ENCODE measurements around the gene CENPM.

Gene CENPM

GRCh38 chr22:41913842-41914534, 33.0 kb downstream of the CENPM start:
- no peaks in the 10 kb centered on the region for H3K79me1 ChIP-seq (replicated peaks; ENCODE audit: low read length, poor library complexity, severe bottlenecking)
- H3K4me3 ChIP-seq (ENCODE audit: insufficient read depth in 1 of 2, low read depth in 1 of 2, low read length in 2 of 2): no peak overlapping the region
- H3K14ac ChIP-seq (ENCODE audit: low read length in 2 of 2): no peak overlapping the region
- H3K23ac ChIP-seq (ENCODE audit: low read length in 2 of 2): peak overlapping the region in 1 of 2 experiments; percentile 36
- H4K91ac ChIP-seq (ENCODE audit: low read length): peak overlapping the region; percentile 32
- no peak overlapping the region for H3K4ac ChIP-seq (ENCODE audit: low read depth in 1 of 2, low read length in 2 of 2)
- no peak overlapping the region for H2AFZ ChIP-seq (ENCODE audit: low read depth, low read length)
- no peak overlapping the region for H3K18ac ChIP-seq (ENCODE audit: low read depth in 1 of 2, low read length in 2 of 2)
- no peak for DNase-seq
- H3K4me1 ChIP-seq (ENCODE audit: control insufficient read depth, insufficient read depth, low read depth, low read length): peaks cover 50% of the 10 kb centered on the region
- no peak overlapping the region for H2BK15ac ChIP-seq (ENCODE audit: low read depth, poor library complexity, severe bottlenecking)
- no peak overlapping the region for H3K9ac ChIP-seq (ENCODE audit: low read length)
- no peaks in the 10 kb centered on the region for H3K9me3 ChIP-seq (ENCODE audit: control insufficient read depth, low read length)
- H2AK5ac ChIP-seq (ENCODE audit: low read length, severe bottlenecking): no peak overlapping the region
- H2BK12ac ChIP-seq (ENCODE audit: low read length in 2 of 2): no peak overlapping the region
- WGBS: 2% methylated on average over 53 of the region's 79 CpGs
- no peak overlapping the region for H3K27ac ChIP-seq (ENCODE audit: low read length, poor library complexity, severe bottlenecking)
- H4K8ac ChIP-seq (ENCODE audit: low read length): no peak overlapping the region
- H2BK5ac ChIP-seq (ENCODE audit: low read depth, low read length, poor library complexity, severe bottlenecking): no peak overlapping the region
- peaks cover 57 to 79% of the 10 kb centered on the region in 2 experiments for H3K27me3 ChIP-seq (ENCODE audit: control insufficient read depth in 1 of 2, insufficient read depth in 1 of 2, low read length in 2 of 2)
- H3K36me3 ChIP-seq (ENCODE audit: control insufficient read depth in 1 of 2, insufficient read depth in 2 of 2, low read depth in 1 of 2, low read length in 2 of 2): peaks cover 0 to 2% of the 10 kb centered on the region in 2 experiments
- H3K4me2 ChIP-seq (ENCODE audit: low read length, poor library complexity, severe bottlenecking): no peak overlapping the region
- no peak overlapping the region for H2BK120ac ChIP-seq (ENCODE audit: low read depth, low read length)

GRCh38 chr22:41913040-41913719, 33.8 kb downstream of the CENPM start:
- Histone ChIP-seq H3K9me3 (ENCODE audit: control insufficient read depth, low read length) (no peaks in the 10 kb centered on the region), H2BK120ac (ENCODE audit: low read depth, low read length) (no peak overlapping the region), H2AK5ac (ENCODE audit: low read length, severe bottlenecking) (no peak overlapping the region)

GRCh38 chr22:41912338-41913039, 34.5 kb downstream of the CENPM start:
- H3K4me1 ChIP-seq (ENCODE audit: control insufficient read depth, insufficient read depth, low read depth, low read length): peaks cover 48% of the 10 kb centered on the region
- no peak overlapping the region for H3K4ac ChIP-seq (ENCODE audit: low read depth in 1 of 2, low read length in 2 of 2)
- WGBS: 90% methylated on average over 9 of the region's 9 CpGs
- H3K14ac ChIP-seq (ENCODE audit: low read length in 2 of 2): no peak overlapping the region
- no peak overlapping the region for H2BK12ac ChIP-seq (ENCODE audit: low read length in 2 of 2)
- H3K18ac ChIP-seq (ENCODE audit: low read depth in 1 of 2, low read length in 2 of 2): no peak overlapping the region
- no peaks in the 10 kb centered on the region for H3K9me3 ChIP-seq (ENCODE audit: control insufficient read depth, low read length)
- H3K23ac ChIP-seq (ENCODE audit: low read length in 2 of 2): no peak overlapping the region
- H3K36me3 ChIP-seq (ENCODE audit: control insufficient read depth in 1 of 2, insufficient read depth in 2 of 2, low read depth in 1 of 2, low read length in 2 of 2): peaks cover 3 to 11% of the 10 kb centered on the region in 2 experiments
- H3K79me1 ChIP-seq (replicated peaks; ENCODE audit: low read length, poor library complexity, severe bottlenecking): no peaks in the 10 kb centered on the region
- no peak overlapping the region for H4K8ac ChIP-seq (ENCODE audit: low read length)
- H3K4me2 ChIP-seq (ENCODE audit: low read length, poor library complexity, severe bottlenecking): no peak overlapping the region
- DNase-seq: no peak
- H3K27me3 ChIP-seq (ENCODE audit: control insufficient read depth in 1 of 2, insufficient read depth in 1 of 2, low read length in 2 of 2): peaks cover 53 to 68% of the 10 kb centered on the region in 2 experiments
- H2BK120ac ChIP-seq (ENCODE audit: low read depth, low read length): no peak overlapping the region
- H2AK5ac ChIP-seq (ENCODE audit: low read length, severe bottlenecking): no peak overlapping the region
- H2BK15ac ChIP-seq (ENCODE audit: low read depth, poor library complexity, severe bottlenecking): no peak overlapping the region
- no peak overlapping the region for H2AFZ ChIP-seq (ENCODE audit: low read depth, low read length)
- no peak overlapping the region for H4K91ac ChIP-seq (ENCODE audit: low read length)
- H3K27ac ChIP-seq (ENCODE audit: low read length, poor library complexity, severe bottlenecking): no peak overlapping the region
- H3K4me3 ChIP-seq (ENCODE audit: insufficient read depth in 1 of 2, low read depth in 1 of 2, low read length in 2 of 2): no peak overlapping the region
- no peak overlapping the region for H3K9ac ChIP-seq (ENCODE audit: low read length)
- no peak overlapping the region for H2BK5ac ChIP-seq (ENCODE audit: low read depth, low read length, poor library complexity, severe bottlenecking)

More at GRCh38 chr22:41913040-41913719, 33.8 kb downstream of the CENPM start:
- no peak overlapping the region for H2AFZ ChIP-seq (ENCODE audit: low read depth, low read length)
- H2BK5ac ChIP-seq (ENCODE audit: low read depth, low read length, poor library complexity, severe bottlenecking): no peak overlapping the region
- H2BK12ac ChIP-seq (ENCODE audit: low read length in 2 of 2): no peak overlapping the region
- DNase-seq: no peak
- no peak overlapping the region for H4K8ac ChIP-seq (ENCODE audit: low read length)
- peaks cover 57 to 75% of the 10 kb centered on the region in 2 experiments for H3K27me3 ChIP-seq (ENCODE audit: control insufficient read depth in 1 of 2, insufficient read depth in 1 of 2, low read length in 2 of 2)
- peaks cover 47% of the 10 kb centered on the region for H3K4me1 ChIP-seq (ENCODE audit: control insufficient read depth, insufficient read depth, low read depth, low read length)
- no peak overlapping the region for H3K27ac ChIP-seq (ENCODE audit: low read length, poor library complexity, severe bottlenecking)
- no peak overlapping the region for H3K14ac ChIP-seq (ENCODE audit: low read length in 2 of 2)
- WGBS: 71% methylated on average over 11 of the region's 11 CpGs
- no peak overlapping the region for H3K9ac ChIP-seq (ENCODE audit: low read length)
- no peak overlapping the region for H3K23ac ChIP-seq (ENCODE audit: low read length in 2 of 2)
- no peak overlapping the region for H4K91ac ChIP-seq (ENCODE audit: low read length)
- no peak overlapping the region for H2BK15ac ChIP-seq (ENCODE audit: low read depth, poor library complexity, severe bottlenecking)
- no peak overlapping the region for H3K4ac ChIP-seq (ENCODE audit: low read depth in 1 of 2, low read length in 2 of 2)
- H3K36me3 ChIP-seq (ENCODE audit: control insufficient read depth in 1 of 2, insufficient read depth in 2 of 2, low read depth in 1 of 2, low read length in 2 of 2): peaks cover 0 to 4% of the 10 kb centered on the region in 2 experiments
- peak overlapping the region in 1 of 2 experiments; percentile 18 for H3K4me3 ChIP-seq (ENCODE audit: insufficient read depth in 1 of 2, low read depth in 1 of 2, low read length in 2 of 2)
- no peaks in the 10 kb centered on the region for H3K79me1 ChIP-seq (replicated peaks; ENCODE audit: low read length, poor library complexity, severe bottlenecking)
- H3K18ac ChIP-seq (ENCODE audit: low read depth in 1 of 2, low read length in 2 of 2): no peak overlapping the region
- H3K4me2 ChIP-seq (ENCODE audit: low read length, poor library complexity, severe bottlenecking): no peak overlapping the region

All from mesenchymal stem cell (in vitro differentiated cells and primary cell).